Memory B cell (primary cell): ENCODE measurements around the gene CHRND.
A peak's percentile ranks its signal among the peaks of the same experiment; 100 is the strongest.

Experiments
- ATAC-seq: fragments of 150-1000 bp; cut with Tn5 transposase; 2 replicates; pipeline ENCODE4 v1.10.0; 2021; ENCODE audit warnings: low read depth, mild to moderate bottlenecking, moderate library complexity
- DNase-seq, 2 donors: peaks; one replicate each; pipeline ENCODE4 v3.0.0; 2022; ENCODE audit warnings: low spot score in 2 of 2
- H3K27ac Mint-ChIP-seq: one replicate; pipeline ENCODE4 v1.8.0; 2022; ENCODE audit warnings: mild to moderate bottlenecking, moderate library complexity, mixed read lengths
- H3K27me3 Mint-ChIP-seq: one replicate; pipeline ENCODE4 v1.8.0; 2022; ENCODE audit warnings: mixed read lengths
- H3K36me3 Mint-ChIP-seq: one replicate; pipeline ENCODE4 v1.8.0; 2022; ENCODE audit warnings: mild to moderate bottlenecking, mixed read lengths
- H3K4me1 Mint-ChIP-seq: one replicate; pipeline ENCODE4 v1.8.0; 2022; ENCODE audit warnings: mixed read lengths
- H3K4me3 Mint-ChIP-seq: one replicate; pipeline ENCODE4 v1.8.0; 2022; ENCODE audit warnings: mild to moderate bottlenecking, moderate library complexity, mixed read lengths
- H3K9me3 Mint-ChIP-seq: one replicate; pipeline ENCODE4 v1.8.0; 2022; ENCODE audit warnings: mixed read lengths

The CHRND gene

GRCh38 chr2:232534940-232535651 is 9.1 kb downstream of the CHRND start:
- no peak for ATAC-seq
- H3K4me1 Mint-ChIP-seq, result peaks cover 12% of the 10 kb centered on the region
- peaks cover 38% of the 10 kb centered on the region for H3K27me3 Mint-ChIP-seq
- H3K4me3 Mint-ChIP-seq, result no peak overlapping the region
- DNase-seq, result no peak
- H3K27ac Mint-ChIP-seq, result no peak overlapping the region
- H3K36me3 Mint-ChIP-seq, result no peaks in the 10 kb centered on the region
- peaks cover 1% of the 10 kb centered on the region for H3K9me3 Mint-ChIP-seq

- H3K27ac Mint-ChIP-seq, result no peak overlapping the region
- ATAC-seq, result no peak
- no peaks in the 10 kb centered on the region for H3K36me3 Mint-ChIP-seq
- peaks cover 34% of the 10 kb centered on the region for H3K27me3 Mint-ChIP-seq
- peaks cover 1% of the 10 kb centered on the region for H3K9me3 Mint-ChIP-seq
- H3K4me3 Mint-ChIP-seq, result no peak overlapping the region
- H3K4me1 Mint-ChIP-seq, result peaks cover 15% of the 10 kb centered on the region
- no peak for DNase-seq
Measured at GRCh38 chr2:232535761-232536530, 10.0 kb downstream of the CHRND start.

- Mint-ChIP-seq H3K36me3 (no peaks in the 10 kb centered on the region), H3K27ac (no peak overlapping the region), H3K27me3 (peaks cover 31% of the 10 kb centered on the region), H3K4me1 (peaks cover 19% of the 10 kb centered on the region), H3K4me3 (no peak overlapping the region), H3K9me3 (peaks cover 1% of the 10 kb centered on the region)
- ATAC-seq (no peak), DNase-seq (no peak)
Measured at GRCh38 chr2:232537079-232537478, 11.1 kb downstream of the CHRND start.

- Mint-ChIP-seq H3K27ac (no peak overlapping the region), H3K36me3 (no peaks in the 10 kb centered on the region), H3K4me3 (no peak overlapping the region), H3K9me3 (peaks cover 1% of the 10 kb centered on the region), H3K4me1 (peaks cover 19% of the 10 kb centered on the region), H3K27me3 (peaks cover 29% of the 10 kb centered on the region)
- ATAC-seq (no peak), DNase-seq (no peak)
Measured at GRCh38 chr2:232537499-232537898, 11.5 kb downstream of the CHRND start.

GRCh38 chr2:232538671-232539070 is 12.7 kb downstream of the CHRND start:
- DNase-seq (no peak), ATAC-seq (peak; percentile 22)
- H3K36me3 Mint-ChIP-seq, result peaks cover 2% of the 10 kb centered on the region
- peaks cover 23% of the 10 kb centered on the region for H3K27me3 Mint-ChIP-seq
- H3K9me3 Mint-ChIP-seq, result peaks cover 1% of the 10 kb centered on the region
- no peak overlapping the region for H3K27ac Mint-ChIP-seq
- H3K4me3 Mint-ChIP-seq, result no peak overlapping the region
- peaks cover 19% of the 10 kb centered on the region for H3K4me1 Mint-ChIP-seq

- H3K9me3 Mint-ChIP-seq, result peaks cover 1% of the 10 kb centered on the region
- peaks cover 19% of the 10 kb centered on the region for H3K4me1 Mint-ChIP-seq
- H3K27ac Mint-ChIP-seq, result no peak within 1 kb of the TSS
- ATAC-seq (no peak), DNase-seq (no peak)
- H3K36me3 Mint-ChIP-seq, result peaks cover 2% of the 10 kb centered on the region
- H3K27me3 Mint-ChIP-seq, result peaks cover 23% of the 10 kb centered on the region
- no peak within 1 kb of the TSS for H3K4me3 Mint-ChIP-seq
Measured at GRCh38 chr2:232539298-232540231, 13.6 kb downstream of the CHRND start, which contains the start of gene CHRNG. TSS of gene CHRNG (plus strand) at chr2:232539692. CDS start at chr2:232539748, 56 bp downstream.

- H3K27ac Mint-ChIP-seq, result no peak overlapping the region
- no peak for DNase-seq
- peaks cover 1% of the 10 kb centered on the region for H3K9me3 Mint-ChIP-seq
- H3K36me3 Mint-ChIP-seq, result peaks cover 2% of the 10 kb centered on the region
- H3K4me3 Mint-ChIP-seq, result no peak overlapping the region
- H3K27me3 Mint-ChIP-seq, result peaks cover 21% of the 10 kb centered on the region
- peaks cover 21% of the 10 kb centered on the region for H3K4me1 Mint-ChIP-seq
- no peak for ATAC-seq
Measured at GRCh38 chr2:232540441-232541041, 14.6 kb downstream of the CHRND start.

GRCh38 chr2:232541195-232541960 is 15.4 kb downstream of the CHRND start:
- DNase-seq, result no peak
- no peak overlapping the region for H3K4me3 Mint-ChIP-seq
- peak; percentile 27 for ATAC-seq
- no peak overlapping the region for H3K27ac Mint-ChIP-seq
- H3K27me3 Mint-ChIP-seq, result peaks cover 18% of the 10 kb centered on the region
- peaks cover 21% of the 10 kb centered on the region for H3K4me1 Mint-ChIP-seq
- peaks cover 1% of the 10 kb centered on the region for H3K9me3 Mint-ChIP-seq
- peaks cover 2% of the 10 kb centered on the region for H3K36me3 Mint-ChIP-seq

GRCh38 chr2:232541961-232542714 is 16.2 kb downstream of the CHRND start:
- no peak overlapping the region for H3K4me3 Mint-ChIP-seq
- DNase-seq (no peak), ATAC-seq (no peak)
- H3K36me3 Mint-ChIP-seq, result peaks cover 5% of the 10 kb centered on the region
- no peaks in the 10 kb centered on the region for H3K9me3 Mint-ChIP-seq
- H3K27ac Mint-ChIP-seq, result no peak overlapping the region
- H3K4me1 Mint-ChIP-seq, result peaks cover 24% of the 10 kb centered on the region
- H3K27me3 Mint-ChIP-seq, result peaks cover 14% of the 10 kb centered on the region

GRCh38 chr2:232542715-232543467 is 16.9 kb downstream of the CHRND start:
- ATAC-seq (no peak), DNase-seq (no peak)
- H3K9me3 Mint-ChIP-seq, result no peaks in the 10 kb centered on the region
- no peak overlapping the region for H3K27ac Mint-ChIP-seq
- H3K4me1 Mint-ChIP-seq, result peaks cover 24% of the 10 kb centered on the region
- peaks cover 5% of the 10 kb centered on the region for H3K36me3 Mint-ChIP-seq
- H3K27me3 Mint-ChIP-seq, result peaks cover 12% of the 10 kb centered on the region
- H3K4me3 Mint-ChIP-seq, result no peak overlapping the region

GRCh38 chr2:232543491-232543890 is 17.5 kb downstream of the CHRND start:
- Mint-ChIP-seq H3K36me3 (peaks cover 7% of the 10 kb centered on the region), H3K9me3 (peaks cover under 1% of the 10 kb centered on the region), H3K4me1 (peaks cover 21% of the 10 kb centered on the region), H3K4me3 (no peak overlapping the region), H3K27me3 (peaks cover 7% of the 10 kb centered on the region), H3K27ac (no peak overlapping the region)
- no peak for DNase-seq
- no peak for ATAC-seq
